Stimulated activated naive CD4-positive, alpha-beta T cell treated with Interleukin-2 at 50 U/mL for 16 hours (primary cell): Measurements from ENCODE around the gene NISCH.

Experiments
- DNase-seq: peaks from one replicate; lab custom pipeline; 2025; lab: John Stamatoyannopoulos, UW

The NISCH gene

GRCh38 chr3:52447512-52448355 lies 7.7 kb upstream of the NISCH start:
- no peak for DNase-seq

DNA sequence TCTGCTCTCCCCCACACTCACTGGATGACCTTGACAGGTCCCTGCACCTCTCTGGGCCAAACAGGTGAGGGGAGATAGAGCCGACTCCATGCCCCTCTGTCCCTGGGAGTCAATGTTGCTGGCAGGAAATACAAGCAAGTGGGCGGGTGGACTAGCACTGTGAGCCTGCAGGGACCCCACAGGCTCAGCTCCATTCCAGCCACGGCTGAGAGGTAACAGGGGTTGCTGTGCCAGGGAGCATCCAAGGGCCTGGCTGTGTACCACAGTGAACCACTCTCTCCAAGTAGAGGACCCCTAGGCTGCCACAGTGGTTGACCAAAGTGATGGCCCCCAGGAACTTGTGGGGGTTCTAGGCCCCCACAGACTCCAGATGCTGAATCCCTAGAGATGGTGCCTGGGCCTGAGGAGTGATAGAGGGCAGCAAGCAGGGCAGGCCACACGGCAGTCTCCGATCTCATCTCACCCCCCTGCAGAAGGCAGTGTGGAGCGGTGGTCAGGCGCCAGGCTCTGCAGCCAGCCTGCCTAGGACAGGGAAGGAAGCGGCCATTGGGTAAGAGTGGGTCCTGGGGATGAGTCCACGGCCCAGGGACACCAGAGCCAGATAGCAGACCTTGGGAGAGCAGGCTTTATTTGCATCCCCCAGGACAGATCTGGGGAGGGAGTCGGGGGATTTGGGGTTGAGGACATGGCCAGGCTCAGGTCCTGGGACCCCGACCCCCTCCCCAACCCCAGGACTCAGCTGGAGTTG lies 4.7 kb upstream of the NISCH start:
- DNase-seq = no peak

- DNase-seq = no peak
Observed at GRCh38 chr3:52451237-52452083, 3.9 kb upstream of the NISCH start.

- no peak for DNase-seq
Observed at GRCh38 chr3:52452126-52452525, 3.3 kb upstream of the NISCH start.

DNA sequence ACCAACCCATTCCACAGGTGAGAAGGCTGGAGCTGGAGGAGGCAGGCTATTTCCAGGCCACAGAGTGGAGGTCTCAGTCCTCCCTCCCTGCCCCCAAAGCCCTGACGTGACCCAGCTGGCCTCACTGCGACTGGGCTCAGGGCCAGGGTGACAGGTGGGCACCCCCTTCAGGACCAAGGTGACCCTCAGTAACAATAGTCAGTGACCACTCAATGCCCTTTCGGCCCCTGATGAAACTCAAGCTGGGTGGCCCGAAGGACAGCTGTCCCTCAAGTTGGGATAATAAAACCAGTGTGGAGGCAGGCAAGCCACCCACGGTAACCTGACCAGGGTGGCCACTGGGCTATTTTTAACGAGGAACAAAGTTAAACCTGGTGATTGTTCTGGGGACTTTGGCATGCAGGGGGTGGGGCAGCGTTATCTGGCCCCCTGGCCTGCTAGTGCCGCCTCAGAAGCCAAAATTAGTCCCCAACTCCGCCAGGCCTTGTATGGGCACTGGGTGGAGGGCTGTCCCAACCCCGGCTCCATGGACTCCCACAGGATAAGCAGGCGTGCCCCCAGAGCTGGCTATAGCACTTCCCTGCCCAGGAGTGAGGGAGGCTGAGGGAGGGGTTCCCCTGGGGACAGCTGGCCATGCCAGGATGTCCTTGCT lies 2.7 kb upstream of the NISCH start:
- DNase-seq = no peak

DNA sequence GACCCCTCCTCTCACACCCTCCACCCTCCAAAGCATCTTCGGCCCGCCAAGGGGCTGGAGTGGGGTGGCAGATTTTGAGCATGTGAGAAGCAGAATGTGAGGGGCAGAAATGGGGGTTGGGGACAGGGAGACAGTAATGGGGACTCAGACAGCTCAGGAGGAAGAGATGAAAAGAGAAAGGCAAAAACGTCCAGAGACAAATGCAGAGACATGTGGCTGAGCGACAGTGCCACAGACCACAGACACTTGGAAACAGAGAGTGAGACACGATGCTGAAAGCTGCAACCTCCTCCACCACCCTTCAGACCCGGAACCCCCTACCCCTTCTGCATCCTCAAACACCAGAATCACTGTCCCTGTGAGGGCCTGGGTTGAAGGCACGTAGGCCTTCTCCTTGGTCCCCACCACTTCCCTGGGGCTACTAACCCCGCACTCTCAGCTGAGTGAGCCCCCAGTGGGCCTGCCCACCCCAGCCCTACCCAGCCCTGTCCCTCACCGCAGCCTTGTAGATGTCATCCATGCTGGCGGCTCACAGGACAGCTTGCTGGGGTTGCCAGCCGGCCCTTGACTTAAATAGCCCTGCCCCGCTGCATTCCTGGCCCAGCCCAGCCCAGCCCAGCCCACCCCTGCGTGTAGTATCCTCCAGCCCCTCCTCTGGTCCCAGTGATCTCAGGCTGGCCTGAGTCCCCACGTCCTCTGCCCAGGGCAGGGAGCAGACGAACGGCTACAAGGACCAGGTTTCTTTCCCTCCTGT lies 1.7 kb upstream of the NISCH start, which contains the start of gene TNNC1:
Gene TNNC1 (minus strand): TSS at position 546 of the 754 bp plus-strand sequence. CDS start 26 bp downstream, at position 520.
- DNase-seq = no peak

GRCh38 chr3:52454250-52454937 lies 1.0 kb upstream of the NISCH start:
- DNase-seq = no peak

DNA sequence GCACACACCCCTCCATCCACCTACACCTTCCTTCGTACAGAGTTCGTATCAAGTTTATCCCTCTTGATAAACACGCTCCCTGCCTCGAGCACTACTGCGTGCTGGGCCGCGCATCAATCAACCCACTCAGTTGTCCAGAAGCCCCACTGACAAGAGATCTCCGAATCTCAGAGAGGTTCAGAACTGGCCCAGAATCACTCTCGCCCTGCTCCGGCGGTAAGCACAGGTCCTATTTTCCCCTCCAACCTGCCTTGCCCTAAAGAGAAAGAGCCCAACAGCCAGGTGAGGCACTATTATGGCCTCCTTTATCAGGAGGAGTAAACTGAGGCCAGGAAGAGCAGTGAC lies 494 bp upstream of the NISCH start:
- DNase-seq = no peak

DNA sequence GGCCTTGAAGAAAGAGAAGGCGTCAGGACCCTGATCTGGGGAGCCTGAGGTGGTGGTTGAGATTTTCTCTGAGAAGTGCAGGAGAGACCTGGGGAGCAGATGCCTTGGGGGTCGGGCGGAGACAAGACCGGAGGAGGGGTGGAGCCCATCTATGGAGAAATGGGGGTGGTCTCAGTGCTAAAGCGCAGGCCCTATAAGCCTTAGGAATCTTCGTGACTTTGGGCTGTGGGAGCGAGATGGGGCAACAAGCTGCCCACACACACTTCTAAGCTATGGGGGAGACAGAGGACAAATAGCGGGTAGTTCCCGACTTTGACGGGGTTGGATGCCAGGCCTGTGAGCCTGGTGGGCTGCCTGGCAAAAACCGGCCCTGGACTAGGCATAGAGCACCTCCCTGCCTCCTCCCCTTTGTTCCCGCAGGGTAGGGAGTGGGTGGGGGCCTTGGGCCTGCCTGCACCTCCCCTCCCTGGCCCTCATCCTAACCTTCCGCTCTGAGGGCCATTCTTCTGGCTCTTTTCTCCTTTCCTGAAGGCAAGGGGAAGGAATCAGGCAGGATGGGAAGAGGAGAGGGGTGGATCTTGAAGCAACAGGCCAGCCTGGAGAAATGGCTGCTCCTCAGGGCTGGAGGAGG lies 880 bp downstream of the NISCH start:
- DNase-seq = no peak

DNA sequence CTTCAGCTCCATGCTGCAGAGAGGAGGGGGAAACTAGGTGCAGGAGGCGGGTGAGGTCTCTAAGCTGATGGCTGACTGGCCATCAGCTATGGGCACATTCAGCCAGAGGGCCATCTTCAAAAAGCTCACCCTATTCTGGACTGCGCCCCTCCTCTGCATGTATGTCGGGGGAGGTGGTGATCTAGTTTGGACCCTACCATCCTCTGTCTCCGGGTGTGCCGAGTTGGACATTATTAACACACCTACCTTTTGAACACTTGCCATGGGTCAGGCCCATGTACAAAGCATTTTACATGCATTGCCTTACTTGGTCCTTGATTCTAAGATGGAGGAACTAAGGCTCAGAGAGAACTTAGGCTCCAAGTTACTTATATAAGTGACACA lies 1.4 kb downstream of the NISCH start:
- DNase-seq = no peak

DNA sequence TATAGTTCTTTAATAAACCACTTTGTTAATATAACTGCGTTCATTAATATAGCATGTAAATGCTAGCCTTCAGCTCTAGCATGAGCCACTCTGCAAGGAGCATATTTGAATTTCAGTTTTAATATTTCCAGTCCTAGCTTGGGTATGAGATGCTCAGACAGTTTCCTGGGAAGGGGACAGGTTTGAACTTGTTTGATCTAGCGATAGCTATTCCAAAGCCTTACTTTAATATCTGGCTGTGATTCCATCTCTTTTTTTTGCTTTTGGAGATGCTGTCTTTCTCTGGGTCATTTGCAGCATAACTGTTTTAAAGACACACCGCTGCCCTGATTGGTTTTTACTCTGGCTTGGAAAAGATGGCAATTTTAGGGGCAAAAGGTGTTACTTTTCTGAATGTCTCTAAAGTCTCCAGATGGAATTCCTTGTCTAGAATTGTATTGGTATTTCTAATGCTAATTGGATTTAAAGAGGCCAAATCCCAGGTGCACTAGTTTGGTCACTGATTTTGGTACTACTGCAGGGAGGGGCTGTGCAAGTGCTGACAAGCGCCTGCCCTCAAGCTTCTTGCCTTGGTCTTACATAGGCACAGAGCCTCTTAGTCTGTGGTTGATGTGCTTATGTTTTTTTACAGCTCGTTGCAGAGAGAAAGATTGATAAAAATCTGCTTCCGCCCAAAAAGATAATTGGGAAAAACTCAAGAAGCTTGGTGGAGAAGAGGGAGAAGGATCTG lies 2.8 kb downstream of the NISCH start:
- no peak for DNase-seq

- DNase-seq = no peak
Observed at GRCh38 chr3:52458770-52459545, 3.6 kb downstream of the NISCH start.

DNA sequence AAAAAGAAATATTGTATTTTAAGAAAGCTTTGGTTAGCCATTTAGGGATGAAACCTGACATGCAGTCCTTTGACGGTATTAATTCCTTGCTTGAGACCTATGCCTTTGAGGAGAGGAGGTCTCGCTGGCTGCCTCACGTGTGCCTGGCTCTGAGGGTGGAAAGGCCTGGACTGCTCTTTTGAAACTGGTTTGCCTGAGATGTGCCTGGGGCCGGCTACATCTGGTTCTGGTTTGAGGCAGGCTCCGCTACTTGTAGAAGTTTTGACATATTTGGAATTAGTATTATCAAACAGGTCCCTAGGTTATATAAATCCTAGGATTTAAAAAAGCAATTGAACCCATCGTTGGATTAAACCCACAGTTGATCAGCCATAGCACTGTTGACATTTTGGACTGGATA lies 6.5 kb downstream of the NISCH start:
- no peak for DNase-seq

GRCh38 chr3:52463416-52463815 lies 8.0 kb downstream of the NISCH start:
- no peak for DNase-seq

- DNase-seq = no peak
Observed at GRCh38 chr3:52468336-52468735, 12.9 kb downstream of the NISCH start.

DNA sequence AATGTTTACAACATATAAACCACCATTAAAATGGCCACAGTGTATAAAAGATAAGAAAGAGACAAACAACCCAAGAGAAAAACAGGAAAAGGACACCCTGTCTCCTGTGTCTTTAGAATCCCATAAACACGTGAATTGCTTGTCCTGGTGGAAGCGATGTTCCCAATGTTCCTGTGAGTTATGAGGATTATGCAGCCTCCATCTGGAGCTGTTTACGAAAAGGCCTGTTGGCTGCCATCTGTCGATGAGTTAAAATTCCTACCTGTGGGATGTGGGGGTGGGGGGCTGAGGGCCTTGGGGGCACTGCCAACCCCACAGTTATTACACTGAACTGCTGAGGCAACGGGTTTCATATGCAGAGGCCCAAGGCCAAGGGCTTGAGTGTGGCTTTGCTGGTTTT lies 13.6 kb downstream of the NISCH start:
- no peak for DNase-seq

DNA sequence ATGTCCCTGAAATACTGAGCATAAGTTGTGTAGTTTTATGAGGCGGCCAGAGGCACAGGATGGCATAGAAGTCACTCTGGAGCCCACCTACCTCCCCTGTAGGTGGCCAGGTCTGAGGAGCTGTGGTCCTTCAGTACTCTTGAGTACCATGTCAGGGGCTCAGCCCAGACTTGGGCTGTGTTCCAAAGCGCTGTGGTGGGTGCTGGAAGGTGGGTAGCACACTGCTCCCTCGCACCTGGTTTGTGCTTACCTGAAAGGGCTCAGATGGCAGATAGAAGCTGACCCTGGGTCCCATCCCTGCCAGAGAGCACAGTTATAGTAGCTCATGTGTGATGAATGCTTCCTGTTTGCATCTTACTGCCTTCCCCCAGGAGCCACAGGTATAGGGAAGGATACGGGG lies 15.5 kb downstream of the NISCH start:
- DNase-seq = no peak

- no peak for DNase-seq
Observed at GRCh38 chr3:52471371-52472238, 16.2 kb downstream of the NISCH start.
